AG20443 (cell line): ENCODE data around the gene TTC28.
"Not testable (repeated sequence)": the region's sequence is repeated elsewhere in the genome, so short reads cannot be mapped to it uniquely, and the experiment has no call there.

Source experiments
- DNase-seq: peaks from one replicate; pipeline ENCODE4 v3.0.0; 2012; ENCODE audit warnings: low spot score, mixed read lengths

TTC28 gene

DNA sequence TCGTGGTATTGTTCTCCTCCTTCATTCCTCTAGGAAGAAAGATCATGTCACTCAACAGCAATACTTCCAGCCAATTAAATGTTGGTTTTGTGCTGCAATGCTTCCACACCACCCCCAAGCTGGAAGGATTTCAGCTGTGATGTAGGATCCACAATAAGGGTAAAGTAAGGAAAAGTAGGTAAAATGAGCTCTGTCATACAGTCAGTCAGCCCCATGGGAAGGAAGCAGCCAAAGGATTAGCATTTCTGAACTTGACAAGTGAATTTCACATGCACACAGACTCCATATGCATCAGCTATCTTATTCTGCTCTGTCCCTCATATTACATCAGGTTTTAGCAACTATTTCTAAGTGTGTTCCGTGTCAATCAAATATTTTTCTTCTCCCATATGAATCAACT is 197.9 kb downstream of the TTC28 start:
- DNase-seq: no peak

DNA sequence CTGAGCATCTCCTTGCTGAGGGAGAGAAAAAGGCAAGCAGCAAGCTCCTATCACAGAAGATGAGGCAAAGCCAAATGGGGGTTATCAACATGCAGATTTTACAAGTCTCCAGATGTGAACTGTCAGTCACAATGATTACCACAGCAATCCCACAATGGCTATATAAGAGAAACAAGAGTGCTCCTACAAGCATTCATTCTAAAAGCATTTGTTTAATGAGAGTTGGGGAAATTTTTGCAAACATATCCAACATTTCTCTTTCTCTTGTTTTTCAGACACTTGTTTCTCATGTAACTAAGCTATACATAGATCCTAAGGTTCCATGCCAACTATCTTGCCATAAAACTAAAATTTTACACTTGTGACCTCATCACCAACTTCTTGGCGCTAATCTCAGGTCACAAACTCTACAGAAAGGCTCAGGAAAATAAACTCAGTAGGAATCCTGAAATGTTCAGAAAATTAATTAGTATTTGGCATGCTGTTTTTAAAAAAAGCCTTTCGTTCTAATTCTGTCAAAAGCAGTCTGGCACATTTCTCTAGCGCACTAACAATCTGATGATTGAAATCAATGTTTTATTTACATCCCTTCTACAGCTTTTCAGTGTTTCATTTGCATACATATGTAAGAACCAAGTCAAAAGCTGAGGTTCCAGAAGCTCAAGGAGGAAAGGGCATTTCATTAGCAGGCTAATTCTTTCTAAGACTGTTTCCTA is 199.5 kb downstream of the TTC28 start:
- no peak for DNase-seq

DNA sequence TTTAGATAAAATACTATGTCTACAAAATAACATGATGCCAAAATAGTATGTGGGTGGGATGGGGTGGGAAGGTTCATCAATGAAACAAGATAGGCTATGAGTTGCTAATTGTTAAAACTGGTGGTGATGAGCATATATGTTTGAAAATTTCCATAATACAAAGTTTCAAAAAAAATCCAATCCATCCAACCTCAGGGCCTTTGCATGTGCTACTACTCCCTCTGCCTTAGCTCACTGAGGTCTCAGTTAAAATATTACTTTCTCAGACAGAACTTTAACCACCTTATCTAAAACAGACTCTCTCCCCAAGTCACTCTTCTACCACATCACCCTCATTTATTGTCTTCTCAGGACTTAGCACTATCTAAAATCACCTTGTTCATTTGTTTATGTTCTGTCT is 201.1 kb downstream of the TTC28 start:
- DNase-seq: no peak

DNA sequence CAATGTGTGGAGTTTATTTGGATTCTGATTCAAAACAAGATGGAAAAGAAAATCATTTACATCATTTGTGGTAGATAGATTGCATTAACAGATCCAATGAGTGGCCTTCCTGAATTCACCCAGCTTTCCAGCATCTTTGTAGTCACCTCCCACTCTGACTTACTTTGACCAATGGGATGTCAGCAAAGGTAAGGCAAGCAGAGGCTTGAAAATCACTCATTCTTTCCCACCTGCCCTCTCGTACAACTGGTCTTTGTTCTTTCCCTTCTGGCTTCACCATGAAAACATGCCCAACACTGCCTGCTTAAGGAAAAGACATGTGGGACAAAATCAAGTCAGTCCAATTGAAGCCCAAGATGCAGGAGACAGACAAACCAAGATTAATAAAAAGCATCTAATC is 202.1 kb downstream of the TTC28 start:
- no peak for DNase-seq

DNA sequence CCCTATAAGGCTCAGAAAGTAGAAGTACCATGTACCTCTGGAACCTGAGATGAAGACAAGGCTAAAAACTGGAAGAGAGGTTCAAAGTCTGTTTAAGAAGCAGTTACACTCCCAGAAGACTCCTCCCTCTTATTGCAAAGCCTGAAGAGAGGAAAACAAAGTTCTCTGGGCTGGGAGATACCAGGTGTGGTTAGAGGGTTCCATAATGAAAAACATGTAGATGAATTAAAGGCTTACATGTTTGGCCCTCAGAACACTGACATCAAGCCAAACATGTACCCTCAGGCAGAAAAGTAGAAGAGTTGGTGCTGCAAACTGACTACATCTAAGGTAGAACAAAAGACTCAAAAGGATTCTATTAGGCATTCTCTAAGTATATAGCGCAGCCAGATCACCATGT is 205.3 kb downstream of the TTC28 start:
- no peak for DNase-seq

DNA sequence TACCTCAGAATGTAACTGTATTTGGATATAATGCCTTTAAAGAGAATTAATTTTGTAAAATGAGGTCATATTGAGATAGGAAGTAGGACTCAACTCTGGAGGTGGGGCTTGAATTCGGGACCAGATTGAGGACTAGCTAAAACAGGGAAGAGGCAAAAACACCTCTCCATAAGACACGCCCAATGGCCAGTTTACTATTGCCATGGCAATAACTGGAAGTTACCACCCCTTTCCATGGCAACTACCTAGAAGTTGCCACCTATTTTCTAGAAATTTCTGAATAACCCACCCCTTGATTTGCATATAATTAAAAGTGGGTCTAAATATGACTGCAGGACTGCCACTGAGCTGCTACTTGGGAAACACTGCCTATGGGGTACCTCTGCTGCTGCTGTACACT is 206.4 kb downstream of the TTC28 start:
- DNase-seq: no peak

DNA sequence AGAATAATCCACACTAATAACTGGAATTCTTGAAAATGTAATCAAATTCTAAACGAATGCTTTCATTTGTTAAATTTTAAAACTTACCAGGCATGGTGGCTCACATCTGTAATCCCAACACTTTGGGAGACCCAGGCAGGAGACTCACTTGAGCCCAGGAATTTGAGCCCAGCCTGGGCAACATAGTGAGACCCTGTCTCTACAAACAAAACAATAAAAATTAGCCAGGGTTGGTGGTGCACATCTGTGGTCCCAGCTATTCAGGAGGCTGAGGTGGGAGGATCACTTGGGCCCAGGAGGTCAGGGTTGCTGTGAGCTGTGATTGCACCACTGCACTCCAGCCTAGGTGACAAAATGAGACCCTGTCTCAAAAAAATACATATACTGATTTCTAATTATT is 212.6 kb downstream of the TTC28 start:
- DNase-seq: not testable (repeated sequence)

DNA sequence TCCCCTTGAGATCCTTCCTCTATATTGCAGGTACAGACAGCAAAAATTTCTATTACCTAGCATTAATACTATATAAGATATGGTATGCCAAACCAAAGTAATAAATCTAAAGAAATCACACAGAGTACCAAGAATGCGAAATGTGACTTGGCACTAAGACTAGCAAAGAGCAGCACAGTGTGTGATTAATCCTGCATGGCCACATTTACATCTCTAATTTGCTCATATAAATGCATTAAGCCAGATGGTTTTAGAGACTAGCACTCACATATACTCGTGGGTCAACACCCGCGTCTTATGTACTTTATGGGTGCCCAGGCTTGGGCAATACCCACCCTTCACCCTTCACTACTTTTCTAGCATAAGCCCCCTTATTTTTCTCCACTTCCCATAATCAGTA is 213.2 kb downstream of the TTC28 start:
- DNase-seq: no peak

DNA sequence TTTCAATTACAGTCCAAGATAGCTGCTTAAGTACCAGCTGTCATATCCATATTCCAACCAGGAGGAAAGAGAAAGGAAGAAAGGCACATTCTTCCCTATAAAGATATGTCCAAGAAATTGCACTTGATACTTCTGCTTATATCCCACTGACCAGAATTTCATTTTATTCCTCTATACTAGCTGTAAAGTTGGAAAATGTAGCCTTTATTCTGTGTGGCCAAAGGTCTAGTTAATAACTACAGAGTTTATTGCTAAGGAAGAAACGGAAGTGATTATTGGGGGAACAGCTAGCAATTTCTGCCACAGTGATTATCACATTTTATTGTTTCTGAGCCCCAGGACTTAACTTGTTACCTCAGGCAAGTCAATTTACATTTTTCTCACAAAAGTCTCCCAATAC is 213.8 kb downstream of the TTC28 start:
- no peak for DNase-seq

DNA sequence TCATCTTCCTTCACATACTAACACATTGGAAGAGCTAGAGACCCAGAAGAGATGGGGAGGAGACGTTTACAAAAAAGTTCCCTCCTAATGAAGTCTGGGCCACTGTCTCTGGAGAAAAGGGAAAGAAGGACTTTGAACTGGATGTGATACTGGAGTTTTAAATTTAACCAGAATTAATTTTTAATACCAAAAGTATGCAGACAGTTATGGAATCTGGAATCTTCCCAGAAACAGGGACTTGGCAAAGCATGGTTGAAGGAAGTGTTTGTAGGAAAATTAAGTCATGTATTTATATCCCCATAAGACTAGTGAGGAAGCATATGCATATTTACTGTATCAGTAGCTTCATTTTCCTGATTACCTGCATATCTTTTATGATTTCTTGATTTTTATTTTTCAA is 215.5 kb downstream of the TTC28 start:
- no peak for DNase-seq

DNA sequence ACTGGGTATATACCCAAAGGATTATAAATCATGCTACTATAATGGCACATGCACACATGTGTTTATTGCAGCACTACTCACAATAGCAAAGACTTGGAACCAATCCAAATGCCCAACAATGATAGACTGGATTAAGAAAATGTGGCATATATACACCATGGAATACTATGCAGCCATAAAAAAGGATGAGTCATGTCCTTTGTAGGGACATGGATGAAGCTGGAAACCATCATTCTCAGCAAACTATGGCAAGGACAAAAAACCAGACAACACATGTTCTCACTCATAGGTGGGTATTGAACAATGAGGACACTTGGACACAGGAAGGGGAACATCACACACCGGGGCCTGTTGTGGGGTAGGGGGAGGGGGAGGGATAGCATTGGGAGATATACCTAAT is 216.2 kb downstream of the TTC28 start:
- DNase-seq: not testable (repeated sequence)

DNA sequence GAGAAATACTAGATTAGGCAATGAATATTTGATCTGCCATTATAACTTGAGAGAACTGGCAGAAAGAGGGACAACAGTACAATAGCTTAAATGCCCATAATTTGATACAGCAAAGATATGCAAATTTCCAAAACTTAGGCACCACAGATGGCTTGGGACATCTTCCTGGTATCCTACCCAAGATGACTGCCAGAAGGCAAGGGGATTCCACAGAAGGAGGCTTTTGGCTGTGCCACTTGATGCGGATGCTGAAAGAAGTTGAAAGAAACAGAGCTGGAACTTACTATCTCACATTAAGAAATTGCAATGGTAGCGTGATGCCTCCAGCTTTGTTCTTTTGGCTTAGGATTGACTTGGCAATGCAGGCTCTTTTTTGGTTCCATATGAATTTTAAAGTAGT is 216.7 kb downstream of the TTC28 start:
- DNase-seq: no peak

DNA sequence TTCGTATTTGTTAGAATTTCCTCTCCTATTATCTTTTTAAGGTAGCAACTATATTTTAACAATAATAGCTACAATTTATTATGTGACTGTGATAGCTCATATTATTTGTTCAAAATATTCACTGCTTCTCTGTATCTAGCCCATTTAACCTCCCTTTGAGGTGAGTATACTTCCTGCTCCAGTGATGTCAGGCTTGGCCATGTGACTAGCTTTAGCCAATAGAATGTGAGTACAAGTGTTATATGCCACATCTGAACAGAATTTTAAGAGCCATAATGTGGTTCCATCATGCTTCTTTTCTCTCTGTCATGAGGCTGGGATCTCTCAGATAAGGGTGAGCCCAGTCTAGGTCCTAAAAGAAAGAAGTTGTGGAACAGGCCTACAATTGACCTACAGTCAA is 217.6 kb downstream of the TTC28 start:
- no peak for DNase-seq

DNA sequence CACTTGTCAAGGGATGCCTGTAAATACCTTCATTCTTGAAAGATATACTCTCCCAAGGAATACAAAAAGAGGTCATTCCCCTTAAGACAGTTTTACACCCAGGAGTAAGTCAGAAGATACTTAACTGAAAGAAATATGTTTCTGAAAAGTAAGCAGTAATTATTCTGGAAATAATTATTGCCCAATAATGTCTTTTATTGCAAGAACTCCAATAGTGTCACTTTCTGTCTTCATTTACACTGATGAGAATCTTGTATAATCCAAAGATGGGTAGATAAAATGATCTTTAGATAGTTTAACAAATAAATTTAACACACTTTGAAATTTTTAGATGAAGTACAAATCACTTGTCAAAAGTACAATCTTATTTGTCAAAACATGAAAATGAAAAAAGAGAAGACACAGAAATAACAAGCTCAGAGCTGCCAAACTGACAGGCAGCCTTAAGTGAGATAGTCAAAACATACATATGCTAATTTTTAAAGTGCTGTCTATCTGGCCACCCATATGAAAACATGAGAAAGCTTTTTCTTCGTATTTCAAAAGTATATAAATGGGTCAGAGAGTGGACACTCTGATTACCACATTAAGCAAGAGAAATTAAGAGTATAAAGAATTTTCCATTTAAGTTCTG is 225.1 kb downstream of the TTC28 start:
- no peak for DNase-seq

DNA sequence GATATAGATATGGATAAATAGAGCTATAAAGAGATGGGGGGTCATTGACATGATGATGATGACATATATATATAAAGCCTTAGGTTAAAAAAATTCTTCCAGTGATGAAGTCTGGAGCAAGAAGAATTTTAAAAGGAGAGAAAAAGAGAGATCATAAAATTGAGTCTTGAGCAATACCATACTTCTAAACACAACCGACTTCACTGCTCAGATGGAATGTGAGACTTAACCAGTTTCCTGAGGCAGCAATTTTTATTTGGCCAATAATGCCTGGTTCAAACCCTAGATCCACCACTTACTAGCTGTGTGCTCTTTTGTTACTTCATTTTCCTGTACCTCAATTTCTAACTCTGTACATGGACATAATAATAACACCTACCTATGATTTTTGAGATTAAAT is 229.5 kb downstream of the TTC28 start:
- peak; percentile 23 for DNase-seq

DNA sequence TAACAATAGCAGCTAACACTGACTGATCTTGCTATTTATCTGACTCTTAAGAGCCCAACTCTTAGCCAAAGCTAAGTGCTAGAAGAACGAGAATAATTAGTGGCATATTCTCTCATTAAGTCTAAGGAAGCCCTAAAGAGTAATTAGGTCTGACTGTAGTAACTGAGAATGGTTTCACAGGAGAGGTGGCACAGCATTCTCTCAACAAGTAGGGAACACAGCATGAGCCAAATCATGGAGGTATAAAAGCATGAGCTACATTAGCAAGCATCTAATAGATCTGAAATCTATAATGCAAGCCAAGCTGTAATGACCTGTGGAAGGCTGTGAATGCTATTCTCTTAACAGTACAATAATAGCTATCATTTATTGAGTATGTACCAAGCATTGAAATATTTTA is 230.6 kb downstream of the TTC28 start:
- no peak for DNase-seq

DNA sequence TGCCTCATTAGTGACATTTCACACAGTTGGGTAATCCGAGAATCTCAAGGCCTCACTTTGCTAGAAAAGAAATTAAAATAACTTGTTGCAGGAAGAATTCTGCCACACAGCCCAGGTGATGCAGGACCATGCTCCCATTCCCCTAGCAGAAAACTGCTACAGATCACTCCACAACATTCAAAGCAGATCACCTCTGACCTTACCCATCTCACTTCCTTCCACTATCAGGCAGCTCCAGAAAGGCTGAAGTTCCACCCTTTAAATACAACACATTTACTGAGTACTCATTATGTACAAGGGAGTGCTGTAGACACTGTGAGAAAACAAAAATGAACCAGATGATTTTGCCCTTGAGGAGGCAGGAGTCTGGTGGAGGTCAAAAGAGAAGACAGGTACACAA is 231.0 kb downstream of the TTC28 start:
- DNase-seq: no peak

DNA sequence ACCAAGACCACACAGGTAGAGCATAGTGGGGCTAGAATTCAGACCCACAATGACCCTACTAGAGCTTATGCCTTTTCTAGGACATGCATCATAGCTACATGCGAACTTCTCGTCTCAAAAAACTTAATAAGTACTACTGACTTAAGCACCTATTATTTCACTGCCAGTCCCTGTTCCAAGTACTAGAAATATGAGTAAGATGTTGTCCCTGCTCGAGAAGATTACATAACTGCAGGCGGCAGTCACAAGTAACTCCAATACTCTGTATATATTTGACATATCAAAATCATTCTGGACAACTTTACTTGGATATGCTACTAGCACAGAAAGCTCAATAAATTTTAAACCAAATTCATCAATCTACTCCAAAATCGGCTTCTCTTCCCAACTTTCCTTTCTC is 235.0 kb downstream of the TTC28 start:
- DNase-seq: no peak

DNA sequence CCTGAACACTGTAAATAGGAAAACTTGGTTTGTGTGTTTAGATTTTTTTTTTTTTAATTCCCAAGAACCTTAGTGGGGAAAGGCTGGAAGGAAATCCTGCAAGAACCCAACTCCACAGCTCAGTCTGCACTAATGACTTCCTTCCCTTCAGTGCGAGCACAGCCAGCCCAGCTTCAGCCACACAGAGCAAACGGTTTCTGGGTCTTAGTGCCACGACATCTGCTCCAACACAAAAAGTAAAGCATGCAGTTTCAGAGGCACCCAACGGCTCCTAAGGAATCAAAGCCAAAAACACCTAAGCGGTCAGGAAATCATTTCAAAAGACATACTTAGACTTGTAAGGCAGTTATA is 236.1 kb downstream of the TTC28 start:
- DNase-seq: peak; percentile 84

DNA sequence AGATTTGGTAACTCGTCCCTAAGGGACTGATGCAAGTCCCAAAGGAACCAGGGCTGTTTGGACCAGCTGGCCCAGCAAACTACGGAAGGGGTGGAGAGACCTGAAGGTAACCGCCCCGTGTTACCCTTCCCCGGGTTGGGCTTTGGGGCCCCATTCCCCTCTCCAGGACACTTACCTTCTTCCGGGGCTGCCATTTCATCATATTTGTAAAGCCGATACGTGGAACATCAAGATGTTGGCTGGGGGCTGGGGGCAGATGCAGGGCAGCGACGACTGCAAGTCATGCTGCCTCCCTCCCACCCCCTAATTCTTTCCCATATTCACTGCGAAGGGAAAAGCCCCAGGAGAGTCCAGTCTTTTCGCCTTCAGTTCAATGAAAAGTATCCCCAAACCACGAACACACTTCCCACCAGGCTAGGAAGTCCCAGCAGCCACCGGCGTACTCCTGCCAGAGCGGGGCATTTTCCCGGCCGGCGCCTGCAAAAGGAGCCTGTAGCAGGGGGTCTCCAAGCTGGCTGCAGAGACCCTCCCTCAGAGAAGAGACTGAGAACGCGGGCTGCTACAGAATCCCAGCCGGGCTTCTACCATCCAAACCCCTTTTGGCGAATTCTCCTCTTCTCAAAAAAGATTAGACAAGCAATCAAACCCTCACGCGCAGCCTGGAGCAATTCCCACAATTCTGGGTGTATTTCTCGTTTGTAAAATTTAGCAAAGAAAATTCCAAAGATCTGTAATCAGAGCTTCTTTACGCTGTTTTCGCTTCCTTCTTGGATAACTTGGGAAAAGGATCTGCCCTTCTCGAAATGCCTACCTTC is 236.7 kb downstream of the TTC28 start:
- DNase-seq: peak; percentile 61

DNA sequence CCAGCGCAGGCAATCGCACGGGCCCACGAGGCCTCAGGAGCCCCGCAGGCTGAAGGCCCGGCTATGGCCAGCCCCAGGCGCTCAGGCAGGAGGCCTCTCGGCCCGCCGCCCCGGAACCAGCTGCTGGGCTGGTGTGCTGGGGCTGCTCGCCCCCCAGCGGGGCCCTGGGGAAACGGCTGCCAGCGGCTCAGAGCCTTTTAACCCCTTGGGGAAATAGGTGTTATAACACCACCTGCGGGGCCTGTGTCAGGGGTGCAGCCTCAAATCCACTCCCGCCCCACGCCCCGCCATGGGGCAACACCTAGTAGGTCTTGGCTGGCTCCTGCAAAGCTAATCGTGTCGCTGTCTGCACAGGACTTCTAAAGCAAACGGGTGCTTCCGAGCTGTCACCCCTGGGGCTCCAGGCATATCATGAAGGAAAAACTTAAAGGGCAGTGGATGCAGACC is 237.4 kb downstream of the TTC28 start:
- DNase-seq: peak; percentile 92

DNA sequence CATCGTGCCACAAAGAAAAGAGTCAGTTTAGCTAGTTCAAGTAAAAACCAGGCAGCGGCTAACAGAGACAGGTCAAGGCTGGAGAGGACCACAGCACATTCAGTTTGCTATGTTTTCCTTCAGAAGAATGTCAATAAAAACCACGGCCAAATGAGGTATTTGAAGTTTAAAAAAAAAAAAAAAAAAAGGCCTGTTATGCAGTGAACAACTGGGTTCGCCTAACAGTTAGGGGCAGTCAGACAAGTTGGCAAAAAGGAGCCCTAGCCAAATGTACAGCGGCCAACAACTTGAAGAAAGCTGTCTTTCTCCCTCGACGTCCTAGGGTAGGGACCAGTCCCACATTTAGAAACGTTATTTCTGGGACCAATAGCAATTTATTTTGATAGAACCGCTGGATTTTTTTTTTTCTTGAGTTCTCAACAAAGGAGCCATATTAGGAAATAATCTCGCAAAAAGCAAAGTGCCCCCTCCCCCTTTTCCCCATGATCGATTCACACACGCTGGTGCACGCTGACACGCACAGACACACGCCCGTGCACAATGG is 237.8 kb downstream of the TTC28 start:
- DNase-seq: peak; percentile 41
